ENCODE measurements around the gene LIMS4. TPM values are rescaled to one million over a fixed set of nuclear protein-coding genes. Genes with fewer than 3 reads are reported as not detected.
"Not testable (repeated sequence)": the region's sequence is repeated elsewhere in the genome, so short reads cannot be mapped to it uniquely, and the experiment has no call there.

The LIMS4 gene
- total and polyA plus RNA-seq, 2 of the 8 experiments (the other 6 are each of a cell fraction or from before 2014, with no cell fraction given), result 0.44 TPM; not detected in 1

DNA sequence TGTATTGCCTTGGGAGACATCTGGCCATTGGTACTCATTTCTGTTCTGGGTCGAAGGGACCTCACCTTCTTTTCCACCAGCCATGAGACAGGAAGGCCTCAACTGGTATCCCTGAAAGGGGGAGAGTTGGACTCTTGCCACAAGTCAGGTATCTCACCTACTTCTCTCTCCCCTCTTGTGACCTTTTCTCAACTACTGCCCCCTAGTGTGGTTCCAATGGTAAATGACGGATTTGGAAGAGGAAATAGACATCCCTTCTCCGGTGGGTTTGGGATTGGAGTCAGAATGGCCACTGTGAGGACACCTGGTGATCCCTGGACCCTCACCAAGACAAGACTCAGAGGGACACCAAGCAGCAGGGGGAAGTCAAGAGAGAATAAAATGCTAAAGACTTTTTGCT is 21.9 kb upstream of the LIMS4 start:
- H3K27me3 ChIP-seq (replicated peaks in 1 of 4; ENCODE audit: control insufficient read depth in 3 of 4, extremely low read depth in 1 of 4, insufficient read depth in 3 of 4, low read length in 3 of 4); DNase-seq (ENCODE audit: low read depth in 1 of 2, low spot score in 2 of 2); H4K20me1 ChIP-seq (replicated peaks in 1 of 2; ENCODE audit: control insufficient read depth in 1 of 2, insufficient read depth in 2 of 2, low read length in 2 of 2); H3K23ac ChIP-seq (ENCODE audit: insufficient read length); H2BK12ac ChIP-seq (ENCODE audit: low read depth, low read length); H3K4me1 ChIP-seq (replicated peaks in 1 of 4; ENCODE audit: control insufficient read depth in 3 of 4, insufficient read depth in 4 of 4, low read length in 3 of 4); H3K4me2 ChIP-seq (ENCODE audit: insufficient read depth in 1 of 2, low read depth in 2 of 2, low read length in 2 of 2); H4K5ac ChIP-seq (ENCODE audit: insufficient read length, low read depth, low read length); H4K91ac ChIP-seq (replicated peaks; ENCODE audit: insufficient read length, low read length); H2AFZ ChIP-seq (ENCODE audit: low read length); H3K79me2 ChIP-seq (ENCODE audit: control insufficient read depth in 1 of 2, insufficient read depth in 2 of 2, low read length in 2 of 2); H3K9ac ChIP-seq (replicated peaks in 1 of 4; ENCODE audit: extremely low read depth in 1 of 4, low read depth in 3 of 4, low read length in 3 of 4); H3K23me2 ChIP-seq (ENCODE audit: low read depth, low read length); H2BK15ac ChIP-seq (ENCODE audit: low read length); H2BK20ac ChIP-seq (ENCODE audit: low read length); H3K79me1 ChIP-seq (ENCODE audit: low read depth, low read length); H2BK120ac ChIP-seq (replicated peaks; ENCODE audit: low read depth, low read length); H3K18ac ChIP-seq (ENCODE audit: extremely low read depth, low read length); H3K56ac ChIP-seq (replicated peaks; ENCODE audit: insufficient read length, low read depth, low read length); H2BK5ac ChIP-seq (ENCODE audit: low read depth, low read length); H3K9me3 ChIP-seq (ENCODE audit: insufficient read depth in 2 of 2, low read depth in 1 of 2, low read length in 1 of 2); H3K4me3 ChIP-seq (ENCODE audit: extremely low read depth in 1 of 4, insufficient read depth in 2 of 4, low read depth in 3 of 4, low read length in 4 of 4); H3K36me3 ChIP-seq (ENCODE audit: control insufficient read depth in 2 of 4, insufficient read depth in 4 of 4, low read length in 3 of 4); H3K4ac ChIP-seq (replicated peaks; ENCODE audit: insufficient read length, low read depth, low read length); H4K8ac ChIP-seq (ENCODE audit: extremely low read depth, insufficient read depth, low read length); FAIRE-seq; H2AK5ac ChIP-seq (ENCODE audit: low read depth, low read length); POLR2A ChIA-PET (ENCODE audit: partially characterized antibody); CTCF ChIA-PET (ENCODE audit: partially characterized antibody); H3K14ac ChIP-seq (ENCODE audit: insufficient read length); H3K27ac ChIP-seq (ENCODE audit: low read depth, low read length): not testable (repeated sequence)
- WGBS, 2 experiments (ENCODE audit: extremely low coverage in 1 of 2, insufficient coverage in 1 of 2, insufficient read length in 1 of 2, insufficient replicate concordance in 2 of 2, low coverage in 1 of 2, low lambda C conversion rate in 2 of 2, missing lambda C conversion rate in 1 of 2), result no CpG with 5 or more reads among the region's 3 CpGs

DNA sequence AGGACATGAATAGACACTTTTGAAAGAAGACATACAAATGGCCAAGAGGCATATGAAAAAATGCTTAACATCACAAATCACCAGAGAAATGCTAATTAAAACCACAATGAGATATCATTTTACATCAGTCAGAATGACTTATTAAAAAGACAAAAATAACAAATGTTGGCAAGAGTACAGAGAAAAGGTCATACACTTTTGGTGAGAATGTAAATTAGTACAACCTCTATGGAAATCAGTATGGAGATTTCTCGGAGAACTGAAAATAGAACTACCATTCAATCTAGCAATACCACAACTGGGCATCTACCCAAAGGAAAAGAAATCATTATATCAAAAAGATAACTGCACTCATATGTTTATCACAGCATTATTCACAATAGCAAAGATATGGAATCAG is 16.4 kb upstream of the LIMS4 start:
- H3K56ac ChIP-seq (replicated peaks; ENCODE audit: insufficient read length, low read depth, low read length); H3K9me3 ChIP-seq (ENCODE audit: insufficient read depth in 2 of 2, low read depth in 1 of 2, low read length in 1 of 2); H3K23ac ChIP-seq (ENCODE audit: insufficient read length); H4K20me1 ChIP-seq (replicated peaks in 1 of 2; ENCODE audit: control insufficient read depth in 1 of 2, insufficient read depth in 2 of 2, low read length in 2 of 2); H4K8ac ChIP-seq (ENCODE audit: extremely low read depth, insufficient read depth, low read length); H3K79me1 ChIP-seq (ENCODE audit: low read depth, low read length); H3K4me3 ChIP-seq (ENCODE audit: extremely low read depth in 1 of 4, insufficient read depth in 2 of 4, low read depth in 3 of 4, low read length in 4 of 4); H4K5ac ChIP-seq (ENCODE audit: insufficient read length, low read depth, low read length); CTCF ChIA-PET (ENCODE audit: partially characterized antibody); H2BK20ac ChIP-seq (ENCODE audit: low read length); H3K14ac ChIP-seq (ENCODE audit: insufficient read length); H2AFZ ChIP-seq (ENCODE audit: low read length); H3K36me3 ChIP-seq (ENCODE audit: control insufficient read depth in 2 of 4, insufficient read depth in 4 of 4, low read length in 3 of 4); H3K27me3 ChIP-seq (replicated peaks in 1 of 4; ENCODE audit: control insufficient read depth in 3 of 4, extremely low read depth in 1 of 4, insufficient read depth in 3 of 4, low read length in 3 of 4); H2BK12ac ChIP-seq (ENCODE audit: low read depth, low read length); H3K4me1 ChIP-seq (replicated peaks in 1 of 4; ENCODE audit: control insufficient read depth in 3 of 4, insufficient read depth in 4 of 4, low read length in 3 of 4); H3K23me2 ChIP-seq (ENCODE audit: low read depth, low read length); H3K79me2 ChIP-seq (ENCODE audit: control insufficient read depth in 1 of 2, insufficient read depth in 2 of 2, low read length in 2 of 2); FAIRE-seq; H3K4ac ChIP-seq (replicated peaks; ENCODE audit: insufficient read length, low read depth, low read length); H2BK15ac ChIP-seq (ENCODE audit: low read length); H3K27ac ChIP-seq (ENCODE audit: low read depth, low read length); H3K4me2 ChIP-seq (ENCODE audit: insufficient read depth in 1 of 2, low read depth in 2 of 2, low read length in 2 of 2); H2AK5ac ChIP-seq (ENCODE audit: low read depth, low read length); H3K9ac ChIP-seq (replicated peaks in 1 of 4; ENCODE audit: extremely low read depth in 1 of 4, low read depth in 3 of 4, low read length in 3 of 4); DNase-seq (ENCODE audit: low read depth in 1 of 2, low spot score in 2 of 2); H3K18ac ChIP-seq (ENCODE audit: extremely low read depth, low read length); H4K91ac ChIP-seq (replicated peaks; ENCODE audit: insufficient read length, low read length); H2BK5ac ChIP-seq (ENCODE audit: low read depth, low read length); POLR2A ChIA-PET (ENCODE audit: partially characterized antibody); H2BK120ac ChIP-seq (replicated peaks; ENCODE audit: low read depth, low read length): not testable (repeated sequence)
- WGBS, 2 experiments (ENCODE audit: extremely low coverage in 1 of 2, insufficient coverage in 1 of 2, insufficient read length in 1 of 2, insufficient replicate concordance in 2 of 2, low coverage in 1 of 2, low lambda C conversion rate in 2 of 2, missing lambda C conversion rate in 1 of 2), result no CpG with 5 or more reads among the region's 1 CpG

Measured in H1 (cell line).